GM12878 (cell line): ENCODE results near the gene HSPA4.

Experiments used
- CHD2 ChIP-seq: IDR thresholded peaks from 2 replicates; pipeline ENCODE4 v1.6.1; 2011; ENCODE audit warnings: low read depth, low read length, improper control_type of control experiment, borderline replicate concordance
- EZH2 ChIP-seq: IDR thresholded peaks from 2 replicates; pipeline ENCODE4 v1.6.1; 2012; ENCODE audit warnings: low read depth, mild to moderate bottlenecking, control low read depth, inconsistent platforms, low read length, borderline replicate concordance; ENCODE audit not compliant: control insufficient read depth
- FOXK2 ChIP-seq: fragments of 450-650 bp; IDR thresholded peaks from 2 replicates; pipeline ENCODE4 v1.6.1; 2017; ENCODE audit warnings: mild to moderate bottlenecking, moderate library complexity
- FOXM1 ChIP-seq: IDR thresholded peaks from 2 replicates; pipeline ENCODE4 v1.6.1; 2012; ENCODE audit warnings: low read depth, mild to moderate bottlenecking, inconsistent platforms, low read length, moderate library complexity
- GABPA ChIP-seq: IDR thresholded peaks from 2 replicates; pipeline ENCODE4 v1.6.1; 2014; ENCODE audit warnings: antibody characterized with exemption, low read depth, mild to moderate bottlenecking, inconsistent platforms
- HDAC6 ChIP-seq: fragments of 200-600 bp; sonication (generic); IDR thresholded peaks from one replicate; pipeline ENCODE4 v1.8.0; 2017; ENCODE audit warnings: antibody characterized with exemption; ENCODE audit not compliant: unreplicated experiment
- NRF1 ChIP-seq: conservative IDR thresholded peaks from 2 replicates; pipeline ENCODE4 v1.6.1; 2011; ENCODE audit warnings: mild to moderate bottlenecking, low read depth, low read length, improper control_type of control experiment
- SUZ12 ChIP-seq: fragments of 200-600 bp; sonication (generic); IDR thresholded peaks from one replicate; pipeline ENCODE4 v1.6.1; 2018; ENCODE audit warnings: antibody characterized with exemption, mild to moderate bottlenecking; ENCODE audit not compliant: unreplicated experiment
- TAF1 ChIP-seq: IDR thresholded peaks from 2 replicates; pipeline ENCODE4 v1.6.1; 2011; ENCODE audit warnings: mild to moderate bottlenecking, low read depth, low read length, borderline replicate concordance
- TBL1XR1 ChIP-seq: IDR thresholded peaks from 2 replicates; pipeline ENCODE4 v1.6.1; 2012; ENCODE audit warnings: low read depth, low read length, improper control_type of control experiment
- TF ChIP-seq, protein P1 (sequence below): IDR thresholded peaks from 2 replicates; pipeline ENCODE4 v1.6.1; 2012; ENCODE audit warnings: low read depth, low read length, improper control_type of control experiment
- TF ChIP-seq, protein P2 (sequence below), 3 experiments: IDR thresholded peaks in 2 of 3; conservative IDR thresholded peaks in 1 of 3; 2 replicates each; pipeline ENCODE4 v1.5.1; 2011; ENCODE audit warnings: low read depth in 3 of 3, low read length in 3 of 3, mild to moderate bottlenecking in 3 of 3, control low read depth in 2 of 3, moderate library complexity in 2 of 3, inconsistent platforms in 1 of 3, mixed read lengths in 1 of 3; ENCODE audit not compliant: control insufficient read depth in 2 of 3, insufficient read depth in 1 of 3; ENCODE audit errors: extremely low read depth in 1 of 3
- TF ChIP-seq, protein P3 (sequence below): IDR thresholded peaks from 2 replicates; pipeline ENCODE4 v1.6.1; 2012; ENCODE audit warnings: mild to moderate bottlenecking, low read depth, low read length

DNA sequence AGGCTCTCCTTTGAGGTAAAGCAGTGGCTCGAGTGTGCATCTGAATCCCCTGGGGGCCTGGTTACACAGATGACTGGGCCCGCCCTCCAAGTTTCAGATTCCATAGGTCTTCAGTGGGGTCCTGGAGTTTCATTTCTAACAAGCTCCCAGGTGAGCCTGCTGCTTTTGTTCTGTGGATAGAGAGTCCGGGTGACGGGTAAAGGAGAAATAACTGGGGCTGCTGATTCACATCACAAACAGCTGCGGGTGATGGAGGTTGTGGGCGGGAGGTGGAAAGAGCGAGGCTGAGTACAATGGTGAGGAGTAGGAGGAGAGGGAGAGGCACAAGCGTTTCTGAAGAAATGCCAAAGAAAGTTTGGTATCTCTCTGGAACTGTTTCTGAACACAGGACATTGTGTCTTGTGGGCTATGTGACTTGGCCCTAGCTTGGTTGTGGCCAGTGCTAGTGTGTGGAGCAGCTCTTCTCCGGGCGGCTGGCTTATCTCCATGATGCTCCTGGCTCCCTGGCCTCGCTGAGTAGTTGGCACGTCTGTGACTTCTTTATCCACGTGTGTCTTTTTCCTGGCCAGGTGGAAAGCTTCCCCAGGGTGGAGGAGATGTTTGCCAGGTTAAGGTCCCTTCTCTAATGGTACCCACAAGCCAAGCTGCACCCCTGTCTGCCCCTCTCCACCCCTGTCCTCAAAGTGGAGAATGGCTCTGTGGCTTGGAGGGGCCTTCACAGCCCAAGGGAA is 61.7 kb downstream of the HSPA4 start:
- no peak for TF ChIP-seq FOXK2
- TF ChIP-seq FOXM1 = no peak
- TF ChIP-seq EZH2 = no peak
- TF ChIP-seq CHD2 = no peak
- no peak for TF ChIP-seq SUZ12
- TF ChIP-seq, protein P1, sequence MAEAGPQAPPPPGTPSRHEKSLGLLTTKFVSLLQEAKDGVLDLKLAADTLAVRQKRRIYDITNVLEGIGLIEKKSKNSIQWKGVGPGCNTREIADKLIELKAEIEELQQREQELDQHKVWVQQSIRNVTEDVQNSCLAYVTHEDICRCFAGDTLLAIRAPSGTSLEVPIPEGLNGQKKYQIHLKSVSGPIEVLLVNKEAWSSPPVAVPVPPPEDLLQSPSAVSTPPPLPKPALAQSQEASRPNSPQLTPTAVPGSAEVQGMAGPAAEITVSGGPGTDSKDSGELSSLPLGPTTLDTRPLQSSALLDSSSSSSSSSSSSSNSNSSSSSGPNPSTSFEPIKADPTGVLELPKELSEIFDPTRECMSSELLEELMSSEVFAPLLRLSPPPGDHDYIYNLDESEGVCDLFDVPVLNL = no peak
- TF ChIP-seq HDAC6 = no peak
- TF ChIP-seq NRF1 = no peak
- TF ChIP-seq, protein P2, sequence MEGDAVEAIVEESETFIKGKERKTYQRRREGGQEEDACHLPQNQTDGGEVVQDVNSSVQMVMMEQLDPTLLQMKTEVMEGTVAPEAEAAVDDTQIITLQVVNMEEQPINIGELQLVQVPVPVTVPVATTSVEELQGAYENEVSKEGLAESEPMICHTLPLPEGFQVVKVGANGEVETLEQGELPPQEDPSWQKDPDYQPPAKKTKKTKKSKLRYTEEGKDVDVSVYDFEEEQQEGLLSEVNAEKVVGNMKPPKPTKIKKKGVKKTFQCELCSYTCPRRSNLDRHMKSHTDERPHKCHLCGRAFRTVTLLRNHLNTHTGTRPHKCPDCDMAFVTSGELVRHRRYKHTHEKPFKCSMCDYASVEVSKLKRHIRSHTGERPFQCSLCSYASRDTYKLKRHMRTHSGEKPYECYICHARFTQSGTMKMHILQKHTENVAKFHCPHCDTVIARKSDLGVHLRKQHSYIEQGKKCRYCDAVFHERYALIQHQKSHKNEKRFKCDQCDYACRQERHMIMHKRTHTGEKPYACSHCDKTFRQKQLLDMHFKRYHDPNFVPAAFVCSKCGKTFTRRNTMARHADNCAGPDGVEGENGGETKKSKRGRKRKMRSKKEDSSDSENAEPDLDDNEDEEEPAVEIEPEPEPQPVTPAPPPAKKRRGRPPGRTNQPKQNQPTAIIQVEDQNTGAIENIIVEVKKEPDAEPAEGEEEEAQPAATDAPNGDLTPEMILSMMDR (IDR thresholded peaks at IDR 0.05 in 2 of 3, conservative IDR thresholded peaks at IDR 0.05 in 1 of 3; ENCODE audit: control insufficient read depth in 2 of 3, extremely low read depth in 1 of 3, insufficient read depth in 1 of 3, low read depth in 3 of 3, low read length in 3 of 3) = no peak
- no peak for TF ChIP-seq TBL1XR1
- TF ChIP-seq, protein P3, sequence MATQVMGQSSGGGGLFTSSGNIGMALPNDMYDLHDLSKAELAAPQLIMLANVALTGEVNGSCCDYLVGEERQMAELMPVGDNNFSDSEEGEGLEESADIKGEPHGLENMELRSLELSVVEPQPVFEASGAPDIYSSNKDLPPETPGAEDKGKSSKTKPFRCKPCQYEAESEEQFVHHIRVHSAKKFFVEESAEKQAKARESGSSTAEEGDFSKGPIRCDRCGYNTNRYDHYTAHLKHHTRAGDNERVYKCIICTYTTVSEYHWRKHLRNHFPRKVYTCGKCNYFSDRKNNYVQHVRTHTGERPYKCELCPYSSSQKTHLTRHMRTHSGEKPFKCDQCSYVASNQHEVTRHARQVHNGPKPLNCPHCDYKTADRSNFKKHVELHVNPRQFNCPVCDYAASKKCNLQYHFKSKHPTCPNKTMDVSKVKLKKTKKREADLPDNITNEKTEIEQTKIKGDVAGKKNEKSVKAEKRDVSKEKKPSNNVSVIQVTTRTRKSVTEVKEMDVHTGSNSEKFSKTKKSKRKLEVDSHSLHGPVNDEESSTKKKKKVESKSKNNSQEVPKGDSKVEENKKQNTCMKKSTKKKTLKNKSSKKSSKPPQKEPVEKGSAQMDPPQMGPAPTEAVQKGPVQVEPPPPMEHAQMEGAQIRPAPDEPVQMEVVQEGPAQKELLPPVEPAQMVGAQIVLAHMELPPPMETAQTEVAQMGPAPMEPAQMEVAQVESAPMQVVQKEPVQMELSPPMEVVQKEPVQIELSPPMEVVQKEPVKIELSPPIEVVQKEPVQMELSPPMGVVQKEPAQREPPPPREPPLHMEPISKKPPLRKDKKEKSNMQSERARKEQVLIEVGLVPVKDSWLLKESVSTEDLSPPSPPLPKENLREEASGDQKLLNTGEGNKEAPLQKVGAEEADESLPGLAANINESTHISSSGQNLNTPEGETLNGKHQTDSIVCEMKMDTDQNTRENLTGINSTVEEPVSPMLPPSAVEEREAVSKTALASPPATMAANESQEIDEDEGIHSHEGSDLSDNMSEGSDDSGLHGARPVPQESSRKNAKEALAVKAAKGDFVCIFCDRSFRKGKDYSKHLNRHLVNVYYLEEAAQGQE = no peak
- TF ChIP-seq TAF1 = no peak
- TF ChIP-seq GABPA = no peak
